ENCODE data around the gene CEP83.

DNA sequence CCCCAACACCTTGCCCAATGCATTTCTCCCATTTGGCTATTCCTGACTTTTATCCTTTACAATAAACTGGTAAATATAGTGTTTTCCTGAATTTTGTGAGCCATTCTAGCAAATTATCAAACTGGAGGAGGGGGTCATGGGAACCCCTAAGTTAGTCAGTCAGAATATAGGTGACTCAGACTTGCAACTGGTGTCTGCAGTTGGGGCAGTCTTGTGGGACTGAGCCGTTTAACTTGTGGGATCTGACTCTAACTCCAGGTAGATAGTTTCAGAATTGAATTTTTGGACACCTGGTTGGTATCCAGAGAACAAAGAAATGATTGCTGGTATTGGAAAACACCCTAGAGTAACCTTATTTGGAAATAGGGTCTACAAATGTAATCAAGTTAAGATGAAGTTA, 133.4 kb downstream of the CEP83 start:
- TF ChIP-seq, protein P1, sequence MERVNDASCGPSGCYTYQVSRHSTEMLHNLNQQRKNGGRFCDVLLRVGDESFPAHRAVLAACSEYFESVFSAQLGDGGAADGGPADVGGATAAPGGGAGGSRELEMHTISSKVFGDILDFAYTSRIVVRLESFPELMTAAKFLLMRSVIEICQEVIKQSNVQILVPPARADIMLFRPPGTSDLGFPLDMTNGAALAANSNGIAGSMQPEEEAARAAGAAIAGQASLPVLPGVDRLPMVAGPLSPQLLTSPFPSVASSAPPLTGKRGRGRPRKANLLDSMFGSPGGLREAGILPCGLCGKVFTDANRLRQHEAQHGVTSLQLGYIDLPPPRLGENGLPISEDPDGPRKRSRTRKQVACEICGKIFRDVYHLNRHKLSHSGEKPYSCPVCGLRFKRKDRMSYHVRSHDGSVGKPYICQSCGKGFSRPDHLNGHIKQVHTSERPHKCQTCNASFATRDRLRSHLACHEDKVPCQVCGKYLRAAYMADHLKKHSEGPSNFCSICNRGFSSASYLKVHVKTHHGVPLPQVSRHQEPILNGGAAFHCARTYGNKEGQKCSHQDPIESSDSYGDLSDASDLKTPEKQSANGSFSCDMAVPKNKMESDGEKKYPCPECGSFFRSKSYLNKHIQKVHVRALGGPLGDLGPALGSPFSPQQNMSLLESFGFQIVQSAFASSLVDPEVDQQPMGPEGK (CRISPR knock-in tag; IDR thresholded peaks at IDR 0.05; ENCODE audit: borderline replicate concordance), result no peak
- TF ChIP-seq, protein P2, sequence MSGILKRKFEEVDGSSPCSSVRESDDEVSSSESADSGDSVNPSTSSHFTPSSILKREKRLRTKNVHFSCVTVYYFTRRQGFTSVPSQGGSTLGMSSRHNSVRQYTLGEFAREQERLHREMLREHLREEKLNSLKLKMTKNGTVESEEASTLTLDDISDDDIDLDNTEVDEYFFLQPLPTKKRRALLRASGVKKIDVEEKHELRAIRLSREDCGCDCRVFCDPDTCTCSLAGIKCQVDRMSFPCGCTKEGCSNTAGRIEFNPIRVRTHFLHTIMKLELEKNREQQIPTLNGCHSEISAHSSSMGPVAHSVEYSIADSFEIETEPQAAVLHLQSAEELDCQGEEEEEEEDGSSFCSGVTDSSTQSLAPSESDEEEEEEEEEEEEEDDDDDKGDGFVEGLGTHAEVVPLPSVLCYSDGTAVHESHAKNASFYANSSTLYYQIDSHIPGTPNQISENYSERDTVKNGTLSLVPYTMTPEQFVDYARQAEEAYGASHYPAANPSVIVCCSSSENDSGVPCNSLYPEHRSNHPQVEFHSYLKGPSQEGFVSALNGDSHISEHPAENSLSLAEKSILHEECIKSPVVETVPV (CRISPR knock-in tag; IDR thresholded peaks at IDR 0.05), result no peak
- no peak for TF ChIP-seq RARB (CRISPR knock-in tag; IDR thresholded peaks at IDR 0.05)
- no peak for TF ChIP-seq OSR1 (CRISPR knock-in tag; IDR thresholded peaks at IDR 0.05)
- TF ChIP-seq, protein P3, sequence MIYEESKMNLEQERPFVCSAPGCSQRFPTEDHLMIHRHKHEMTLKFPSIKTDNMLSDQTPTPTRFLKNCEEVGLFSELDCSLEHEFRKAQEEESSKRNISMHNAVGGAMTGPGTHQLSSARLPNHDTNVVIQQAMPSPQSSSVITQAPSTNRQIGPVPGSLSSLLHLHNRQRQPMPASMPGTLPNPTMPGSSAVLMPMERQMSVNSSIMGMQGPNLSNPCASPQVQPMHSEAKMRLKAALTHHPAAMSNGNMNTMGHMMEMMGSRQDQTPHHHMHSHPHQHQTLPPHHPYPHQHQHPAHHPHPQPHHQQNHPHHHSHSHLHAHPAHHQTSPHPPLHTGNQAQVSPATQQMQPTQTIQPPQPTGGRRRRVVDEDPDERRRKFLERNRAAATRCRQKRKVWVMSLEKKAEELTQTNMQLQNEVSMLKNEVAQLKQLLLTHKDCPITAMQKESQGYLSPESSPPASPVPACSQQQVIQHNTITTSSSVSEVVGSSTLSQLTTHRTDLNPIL (CRISPR knock-in tag; IDR thresholded peaks at IDR 0.05; ENCODE audit: low read depth), result no peak
- no peak for TF ChIP-seq ZC3H10 (CRISPR knock-in tag; IDR thresholded peaks at IDR 0.05)
- TF ChIP-seq GLIS3 (CRISPR knock-in tag; IDR thresholded peaks at IDR 0.05), result no peak
- TF ChIP-seq SNAI2 (CRISPR knock-in tag; IDR thresholded peaks at IDR 0.05), result no peak
- no peak for TF ChIP-seq ZFP30 (CRISPR knock-in tag; IDR thresholded peaks at IDR 0.05)
- no peak for TF ChIP-seq ESRRG (CRISPR knock-in tag; IDR thresholded peaks at IDR 0.05)
- no peak for TF ChIP-seq ISL1 (CRISPR knock-in tag; IDR thresholded peaks at IDR 0.05)
- TF ChIP-seq ZFP3 (CRISPR knock-in tag; IDR thresholded peaks at IDR 0.05), result no peak
- TF ChIP-seq, protein P4, sequence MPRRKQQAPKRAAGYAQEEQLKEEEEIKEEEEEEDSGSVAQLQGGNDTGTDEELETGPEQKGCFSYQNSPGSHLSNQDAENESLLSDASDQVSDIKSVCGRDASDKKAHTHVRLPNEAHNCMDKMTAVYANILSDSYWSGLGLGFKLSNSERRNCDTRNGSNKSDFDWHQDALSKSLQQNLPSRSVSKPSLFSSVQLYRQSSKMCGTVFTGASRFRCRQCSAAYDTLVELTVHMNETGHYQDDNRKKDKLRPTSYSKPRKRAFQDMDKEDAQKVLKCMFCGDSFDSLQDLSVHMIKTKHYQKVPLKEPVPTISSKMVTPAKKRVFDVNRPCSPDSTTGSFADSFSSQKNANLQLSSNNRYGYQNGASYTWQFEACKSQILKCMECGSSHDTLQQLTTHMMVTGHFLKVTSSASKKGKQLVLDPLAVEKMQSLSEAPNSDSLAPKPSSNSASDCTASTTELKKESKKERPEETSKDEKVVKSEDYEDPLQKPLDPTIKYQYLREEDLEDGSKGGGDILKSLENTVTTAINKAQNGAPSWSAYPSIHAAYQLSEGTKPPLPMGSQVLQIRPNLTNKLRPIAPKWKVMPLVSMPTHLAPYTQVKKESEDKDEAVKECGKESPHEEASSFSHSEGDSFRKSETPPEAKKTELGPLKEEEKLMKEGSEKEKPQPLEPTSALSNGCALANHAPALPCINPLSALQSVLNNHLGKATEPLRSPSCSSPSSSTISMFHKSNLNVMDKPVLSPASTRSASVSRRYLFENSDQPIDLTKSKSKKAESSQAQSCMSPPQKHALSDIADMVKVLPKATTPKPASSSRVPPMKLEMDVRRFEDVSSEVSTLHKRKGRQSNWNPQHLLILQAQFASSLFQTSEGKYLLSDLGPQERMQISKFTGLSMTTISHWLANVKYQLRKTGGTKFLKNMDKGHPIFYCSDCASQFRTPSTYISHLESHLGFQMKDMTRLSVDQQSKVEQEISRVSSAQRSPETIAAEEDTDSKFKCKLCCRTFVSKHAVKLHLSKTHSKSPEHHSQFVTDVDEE (CRISPR knock-in tag; IDR thresholded peaks at IDR 0.05), result no peak
